ENCODE results near the gene CFAP221. TPM values are rescaled to one million over a fixed set of nuclear protein-coding genes. Genes with fewer than 3 reads are reported as not detected.
"Not testable (repeated sequence)": the region's sequence is repeated elsewhere in the genome, so short reads cannot be mapped to it uniquely, and the experiment has no call there.

The CFAP221 gene
- total RNA-seq, 3 donors from 2014 or later = 0.51 TPM; not detected in 2

- ATAC-seq = no peak
- no peak overlapping the region for H3K4me3 ChIP-seq
- TF ChIP-seq CTCF (IDR thresholded peaks at IDR 0.05) = no peak
- H3K4me1 ChIP-seq (ENCODE audit: low read depth) = no peaks in the 10 kb centered on the region
- DNase-seq = no peak
- no peaks in the 10 kb centered on the region for H3K9me3 ChIP-seq
- intact Hi-C loops (cut with DNase I, micrococcal nuclease) = no loop called here
- no peaks in the 10 kb centered on the region for H3K36me3 ChIP-seq (ENCODE audit: low read depth)
These were observed 55.1 kb downstream of the CFAP221 start for GRCh38 chr2:119599384-119599783.

GRCh38 chr2:119605096-119605495 is 60.8 kb downstream of the CFAP221 start:
- ATAC-seq = no peak
- H3K4me3 ChIP-seq = no peak overlapping the region
- intact Hi-C loops (cut with DNase I, micrococcal nuclease) = no loop called here
- no peaks in the 10 kb centered on the region for H3K4me1 ChIP-seq (ENCODE audit: low read depth)
- no peak for TF ChIP-seq CTCF (IDR thresholded peaks at IDR 0.05)
- H3K36me3 ChIP-seq (ENCODE audit: low read depth) = no peaks in the 10 kb centered on the region
- no peak for DNase-seq
- H3K9me3 ChIP-seq = no peaks in the 10 kb centered on the region

GRCh38 chr2:119606674-119607073 is 62.4 kb downstream of the CFAP221 start:
- no peak for ATAC-seq
- intact Hi-C loops (cut with DNase I, micrococcal nuclease) = no loop called here
- DNase-seq = no peak
- no peaks in the 10 kb centered on the region for H3K4me1 ChIP-seq (ENCODE audit: low read depth)
- no peaks in the 10 kb centered on the region for H3K9me3 ChIP-seq
- no peak for TF ChIP-seq CTCF (IDR thresholded peaks at IDR 0.05)
- no peak overlapping the region for H3K4me3 ChIP-seq
- H3K36me3 ChIP-seq (ENCODE audit: low read depth) = no peaks in the 10 kb centered on the region

GRCh38 chr2:119608553-119608952 is 64.3 kb downstream of the CFAP221 start:
- Histone ChIP-seq H3K9me3 (peaks cover 2% of the 10 kb centered on the region), H3K4me1 (ENCODE audit: low read depth) (no peaks in the 10 kb centered on the region), H3K36me3 (ENCODE audit: low read depth) (no peaks in the 10 kb centered on the region), H3K4me3 (no peak overlapping the region)
- DNase-seq (no peak), ATAC-seq (no peak)
- no peak for TF ChIP-seq CTCF (IDR thresholded peaks at IDR 0.05)
- intact Hi-C loops (cut with DNase I, micrococcal nuclease) = no loop called here

GRCh38 chr2:119609337-119609736 is 65.1 kb downstream of the CFAP221 start:
- H3K4me1 ChIP-seq (ENCODE audit: low read depth) = no peaks in the 10 kb centered on the region
- H3K4me3 ChIP-seq = no peak overlapping the region
- no peaks in the 10 kb centered on the region for H3K36me3 ChIP-seq (ENCODE audit: low read depth)
- peaks cover 10% of the 10 kb centered on the region for H3K9me3 ChIP-seq
- no peak for TF ChIP-seq CTCF (IDR thresholded peaks at IDR 0.05)
- DNase-seq (no peak), ATAC-seq (no peak)
- intact Hi-C loops (cut with DNase I, micrococcal nuclease) = no loop called here

GRCh38 chr2:119614140-119614539 is 69.9 kb downstream of the CFAP221 start:
- H3K4me1 ChIP-seq (ENCODE audit: low read depth); ATAC-seq; H3K4me3 ChIP-seq; H3K36me3 ChIP-seq (ENCODE audit: low read depth); intact Hi-C loops (cut with DNase I, micrococcal nuclease); DNase-seq: not testable (repeated sequence)
- H3K9me3 ChIP-seq = peaks cover 15% of the 10 kb centered on the region
